HG03103 (cell line): Measurements from ENCODE around the gene DTNBP1.

ENCODE experiments used
- ATAC-seq: cut with Tn5 transposase; IDR thresholded peaks from one replicate; pipeline ENCODE4 v1.9.1; 2021; ENCODE audit warnings: low read depth; ENCODE audit not compliant: unreplicated experiment

Gene DTNBP1

GRCh38 chr6:15505463-15505918 is 157.3 kb downstream of the DTNBP1 start:
- no peak for ATAC-seq

DNA sequence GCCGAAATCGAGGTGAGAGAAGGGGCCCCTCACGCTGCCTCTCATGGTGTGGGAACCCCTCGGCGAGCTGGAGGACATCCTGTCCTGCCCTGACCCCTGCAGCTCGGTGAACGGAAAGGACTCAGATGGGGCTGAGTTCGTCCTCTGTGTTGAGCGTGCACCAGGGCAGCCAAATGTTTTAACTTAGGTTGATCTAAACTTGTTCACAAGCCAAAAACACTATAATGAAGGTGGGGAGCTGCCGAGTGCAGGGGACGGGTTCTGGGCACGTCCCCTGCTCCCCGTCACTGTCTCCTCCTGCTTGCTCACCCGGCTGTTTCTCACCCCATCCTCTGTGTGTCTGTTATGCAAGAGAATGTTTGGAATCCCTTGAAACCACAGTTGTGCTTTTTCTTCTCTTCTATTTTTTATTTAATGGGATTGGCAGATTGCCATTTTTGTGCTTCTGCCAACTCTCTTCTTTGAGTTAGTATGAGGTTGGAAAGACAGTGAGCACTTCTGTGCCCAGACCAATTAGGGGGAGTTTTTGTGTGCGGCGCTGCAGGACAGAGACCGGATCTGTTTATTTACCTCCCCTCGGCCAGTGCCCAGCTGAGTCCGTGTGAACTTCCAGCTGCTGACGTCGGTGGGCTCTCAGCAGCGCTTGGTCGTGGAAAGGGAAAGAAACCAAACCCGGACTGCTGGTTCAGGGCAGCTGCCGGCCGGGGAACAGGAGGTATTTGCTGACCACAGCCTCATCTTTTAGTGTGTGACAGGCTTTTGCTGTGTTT is 158.1 kb downstream of the DTNBP1 start:
- ATAC-seq, result no peak

GRCh38 chr6:15504040-15504495 is 158.8 kb downstream of the DTNBP1 start:
- no peak for ATAC-seq

- no peak for ATAC-seq
Measured at GRCh38 chr6:15503346-15503680, 159.5 kb downstream of the DTNBP1 start.

GRCh38 chr6:15502446-15503345 is 160.1 kb downstream of the DTNBP1 start:
- ATAC-seq, result no peak

- no peak for ATAC-seq
Measured at GRCh38 chr6:15501826-15502445, 160.9 kb downstream of the DTNBP1 start.

DNA sequence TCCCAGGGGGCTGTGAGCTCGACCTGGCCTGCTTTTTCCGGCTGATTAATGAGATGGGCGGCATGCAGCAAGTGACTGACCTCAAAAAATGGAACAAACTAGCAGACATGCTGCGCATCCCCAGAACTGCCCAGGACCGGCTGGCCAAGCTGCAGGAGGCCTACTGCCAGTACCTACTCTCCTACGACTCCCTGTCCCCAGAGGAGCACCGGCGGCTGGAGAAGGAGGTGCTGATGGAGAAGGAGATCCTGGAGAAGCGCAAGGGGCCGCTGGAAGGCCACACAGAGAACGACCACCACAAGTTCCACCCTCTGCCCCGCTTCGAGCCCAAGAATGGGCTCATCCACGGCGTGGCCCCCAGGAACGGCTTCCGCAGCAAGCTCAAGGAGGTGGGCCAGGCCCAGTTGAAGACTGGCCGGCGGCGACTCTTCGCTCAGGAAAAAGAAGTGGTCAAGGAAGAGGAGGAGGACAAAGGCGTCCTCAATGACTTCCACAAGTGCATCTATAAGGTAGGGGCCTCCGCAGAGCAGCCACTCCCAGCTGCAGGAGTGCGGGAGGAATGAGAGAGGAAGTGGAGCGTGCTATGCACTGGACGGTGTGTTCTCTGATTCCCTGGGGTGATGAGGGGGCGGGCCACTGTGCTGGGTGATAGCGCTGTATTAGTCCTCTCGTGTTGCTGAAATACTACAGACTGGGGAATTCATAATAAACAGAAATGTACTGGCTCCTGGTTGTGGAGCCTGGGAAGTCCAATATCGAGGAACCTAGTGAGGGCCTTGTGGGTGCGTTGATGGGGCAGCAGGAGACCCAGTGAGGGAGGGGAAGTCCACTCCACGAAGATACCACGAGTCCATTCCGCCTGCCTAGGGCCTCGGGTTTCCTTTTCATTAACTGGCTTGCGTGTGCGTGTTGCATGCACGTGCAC is 161.7 kb downstream of the DTNBP1 start:
- ATAC-seq, result no peak

- ATAC-seq, result no peak
Measured at GRCh38 chr6:15500078-15500740, 162.6 kb downstream of the DTNBP1 start.

GRCh38 chr6:15499591-15499990 is 163.2 kb downstream of the DTNBP1 start:
- ATAC-seq, result no peak

GRCh38 chr6:15499125-15499524 is 163.7 kb downstream of the DTNBP1 start:
- ATAC-seq, result no peak

DNA sequence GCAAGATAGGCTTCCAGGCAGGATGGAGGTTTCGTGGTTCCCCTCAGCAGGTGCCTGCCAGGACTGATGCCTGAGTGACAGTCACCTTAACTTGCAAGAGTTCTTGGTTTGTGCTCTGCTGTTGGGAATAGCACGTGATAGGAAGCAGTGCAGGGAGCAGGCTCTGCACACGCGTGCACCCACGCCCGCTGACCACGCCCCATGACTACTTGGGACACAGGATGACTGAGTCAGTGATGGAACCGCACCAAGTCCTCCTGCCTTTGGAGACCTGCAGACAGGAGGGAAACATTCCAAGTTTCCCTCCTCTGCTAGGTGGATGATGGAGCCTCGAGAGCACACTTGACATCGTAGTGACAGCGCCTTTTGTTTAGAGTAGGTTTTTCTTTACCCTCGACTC is 164.2 kb downstream of the DTNBP1 start:
- no peak for ATAC-seq

DNA sequence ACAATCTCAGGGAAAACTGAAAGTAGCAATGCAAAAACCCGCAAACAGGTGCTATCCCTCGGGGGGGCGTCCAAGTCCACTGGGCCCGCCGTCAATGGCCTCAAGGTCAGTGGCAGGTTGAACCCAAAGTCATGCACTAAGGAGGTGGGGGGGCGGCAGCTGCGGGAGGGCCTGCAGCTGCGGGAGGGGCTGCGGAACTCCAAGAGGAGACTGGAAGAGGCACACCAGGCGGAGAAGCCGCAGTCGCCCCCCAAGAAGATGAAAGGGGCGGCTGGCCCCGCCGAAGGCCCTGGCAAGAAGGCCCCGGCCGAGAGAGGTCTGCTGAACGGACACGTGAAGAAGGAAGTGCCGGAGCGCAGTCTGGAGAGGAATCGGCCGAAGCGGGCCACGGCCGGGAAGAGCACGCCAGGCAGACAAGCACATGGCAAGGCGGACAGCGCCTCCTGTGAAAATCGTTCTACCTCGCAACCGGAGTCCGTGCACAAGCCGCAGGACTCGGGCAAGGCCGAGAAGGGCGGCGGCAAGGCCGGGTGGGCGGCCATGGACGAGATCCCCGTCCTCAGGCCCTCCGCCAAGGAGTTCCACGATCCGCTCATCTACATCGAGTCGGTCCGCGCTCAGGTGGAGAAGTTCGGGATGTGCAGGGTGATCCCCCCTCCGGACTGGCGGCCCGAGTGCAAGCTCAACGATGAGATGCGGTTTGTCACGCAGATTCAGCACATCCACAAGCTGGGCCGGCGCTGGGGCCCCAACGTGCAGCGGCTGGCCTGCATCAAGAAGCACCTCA is 166.3 kb downstream of the DTNBP1 start:
- ATAC-seq, result no peak

DNA sequence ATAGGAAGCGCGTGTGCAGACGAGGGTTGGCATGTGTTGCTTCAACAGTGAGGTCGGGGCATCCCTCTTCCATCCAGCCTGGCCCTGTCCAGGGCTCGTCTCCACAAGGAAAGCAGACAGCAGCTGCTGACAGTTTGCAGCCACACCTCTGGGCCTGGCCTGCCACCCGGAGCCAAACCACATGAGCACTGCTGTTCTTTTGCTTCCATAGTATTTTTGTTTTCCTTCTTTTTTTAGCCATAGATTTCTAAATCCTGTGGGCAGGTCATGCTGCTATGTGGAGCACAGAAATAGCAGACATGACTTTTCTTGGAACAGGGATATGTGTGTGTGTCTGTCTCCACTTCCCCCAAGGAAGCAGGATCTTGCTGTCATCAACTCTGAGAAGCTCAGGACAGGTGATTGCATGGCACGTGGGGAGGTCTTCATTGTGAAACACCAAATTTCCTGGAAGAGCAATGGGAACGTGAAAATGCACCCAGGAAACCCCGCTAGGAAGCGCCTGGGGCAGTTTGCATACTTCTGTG is 167.4 kb downstream of the DTNBP1 start:
- ATAC-seq, result no peak

GRCh38 chr6:15493437-15494168 is 169.2 kb downstream of the DTNBP1 start:
- no peak for ATAC-seq

- ATAC-seq, result no peak
Measured at GRCh38 chr6:15491986-15492269, 170.9 kb downstream of the DTNBP1 start.

- ATAC-seq, result no peak
Measured at GRCh38 chr6:15491255-15491985, 171.4 kb downstream of the DTNBP1 start.

GRCh38 chr6:15490242-15491100 is 172.4 kb downstream of the DTNBP1 start:
- no peak for ATAC-seq
